Prostate gland (tissue), 2 donors: ENCODE measurements around the gene MYBBP1A. TPM values are rescaled to one million over a fixed set of nuclear protein-coding genes. Genes with fewer than 3 reads are reported as not detected.

ENCODE experiments used
- DNase-seq: peaks from one replicate; pipeline ENCODE4 v3.0.0-alpha.2; 2019; ENCODE audit warnings: low spot score
- H3K27ac ChIP-seq, 2 donors: fragments of 200-600 bp; sonication (generic); 2 replicates each; pipeline ENCODE4 v1.5.1; 2017 to 2019
- H3K27me3 ChIP-seq: fragments of 200-600 bp; sonication (generic); replicated peaks from 2 replicates; pipeline ENCODE4 v1.5.1; 2019; ENCODE audit not compliant: insufficient read depth
- H3K36me3 ChIP-seq, 2 donors: fragments of 200-600 bp; sonication (generic); 1 replicate in 1 of 2; 2 replicates in 1 of 2; pipeline versions ENCODE4 v1.5.1 to v1.8.1; 2017 to 2019
- H3K4me1 ChIP-seq: fragments of 200-600 bp; sonication (generic); replicated peaks from 2 replicates; pipeline ENCODE4 v1.5.1; 2019
- H3K4me3 ChIP-seq, 2 donors: fragments of 200-600 bp; sonication (generic); 2 replicates each; pipeline ENCODE4 v1.5.1; 2017 to 2019
- H3K9me3 ChIP-seq: fragments of 200-600 bp; sonication (generic); 2 replicates; pipeline ENCODE4 v1.5.1; 2017
- CTCF ChIP-seq, 4 experiments: fragments of 200-600 bp in 2 of 4; fragments of 450-650 bp in 2 of 4; sonication (generic) in 2 of 4; IDR thresholded peaks; 1 replicate in 3 of 4; 2 replicates in 1 of 4; pipeline ENCODE4 v1.5.1; 2016 to 2019; ENCODE audit warnings: antibody characterized with exemption in 4 of 4, mild to moderate bottlenecking in 2 of 4, moderate library complexity in 2 of 4
- POLR2A ChIP-seq: fragments of 450-650 bp; IDR thresholded peaks from one replicate; pipeline ENCODE4 v1.6.1; 2016; ENCODE audit warnings: antibody characterized with exemption, mild to moderate bottlenecking
- POLR2AphosphoS5 ChIP-seq: sonication (generic); formaldehyde crosslinking; IDR thresholded peaks from one replicate; pipeline ENCODE4 v1.6.1; 2017; ENCODE audit warnings: antibody characterized with exemption
- WGBS: methylation state at CpG from one replicate; pipeline ENCODE4 v1.1.5; 2018; 5-methylcytosine and 5-hydroxymethylcytosine counted together
- intact Hi-C: fragments of 100-400 bp; cut with DNase I; formaldehyde crosslinking; loops from one replicate; pipeline ENCODE4 v1.14.2; 2022
- total RNA-seq, 2 donors: library from RNA; depleted of rRNA; stranded (reverse); fragments of >200 nt; gene quantifications; one replicate each; pipeline ENCODE4 v1.1.0, GENCODE V29; 2016

MYBBP1A gene
- total RNA-seq, 2 donors from 2014 or later, result 44.4 to 71.2 TPM

DNA sequence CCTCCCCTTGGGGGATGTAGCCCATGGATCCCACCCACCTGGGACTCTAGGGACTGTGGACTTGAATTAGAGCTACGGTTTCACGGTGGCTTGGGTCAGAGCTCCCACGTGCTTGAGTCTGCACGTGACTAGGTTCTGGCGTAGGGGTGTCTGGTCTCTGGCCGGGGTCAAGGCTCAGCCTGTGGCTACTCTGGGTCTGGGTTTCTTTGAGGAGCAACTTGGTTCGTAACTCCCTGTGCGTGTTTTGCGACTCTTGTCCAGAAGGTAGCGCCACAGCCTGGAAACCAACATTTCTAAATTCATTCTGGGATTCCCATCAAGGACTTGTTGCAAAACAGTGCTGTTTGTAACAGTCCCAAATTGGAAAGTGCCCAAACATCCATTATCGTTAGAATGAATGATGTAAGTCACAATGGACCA lies 5.7 kb upstream of the MYBBP1A start:
- no peak overlapping the region for H3K4me3 ChIP-seq
- H3K36me3 ChIP-seq, result no peaks in the 10 kb centered on the region
- TF ChIP-seq CTCF (IDR thresholded peaks at IDR 0.05) (no peak), POLR2A (no peak), POLR2AphosphoS5 (no peak)
- DNase-seq, result no peak
- no peaks in the 10 kb centered on the region for H3K9me3 ChIP-seq
- WGBS, result 68% methylated on average over 11 of the region's 11 CpGs
- intact Hi-C loops, result loop anchor here (10.0 kb wide), 1 partner anchor 136 kb away; no protein-coding TSS in a partner anchor
- H3K27ac ChIP-seq, result peak overlapping the region in 1 of 2 donors; percentile 70
- no peaks in the 10 kb centered on the region for H3K27me3 ChIP-seq
- peaks cover 3% of the 10 kb centered on the region for H3K4me1 ChIP-seq

DNA sequence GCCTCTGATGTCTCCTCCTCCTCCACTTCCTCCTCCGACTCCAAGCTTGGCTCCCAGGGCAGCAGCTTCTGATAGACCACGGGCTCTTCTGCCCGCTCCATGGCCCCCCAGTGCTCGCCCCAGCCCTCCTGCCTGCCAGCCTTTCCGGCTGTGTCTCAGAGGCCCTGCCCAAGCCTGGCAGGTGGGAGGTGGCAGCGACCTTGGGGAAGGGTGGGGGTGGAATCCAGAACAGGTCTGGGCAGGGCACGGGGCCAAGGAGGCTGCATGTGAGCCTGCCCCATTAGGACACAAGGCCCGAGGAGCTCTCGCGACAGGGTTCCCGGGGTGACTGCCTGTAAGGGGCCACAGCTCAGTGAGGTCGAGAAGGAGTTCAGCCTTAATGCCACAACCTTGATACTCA lies 5.2 kb upstream of the MYBBP1A start, which contains the start of gene GGT6:
GGT6 (minus strand) TSS at position 157 of the 400 bp plus-strand sequence; CDS start at position 101, 56 bp downstream.
- Histone ChIP-seq H3K27ac (peak within 1 kb of the TSS; percentile 3 to 70), H3K27me3 (no peaks in the 10 kb centered on the region), H3K4me1 (peaks cover 4% of the 10 kb centered on the region), H3K36me3 (no peaks in the 10 kb centered on the region), H3K4me3 (peak within 1 kb of the TSS; percentile 12), H3K9me3 (no peaks in the 10 kb centered on the region)
- TF ChIP-seq CTCF (IDR thresholded peaks at IDR 0.05) (no peak), POLR2A (peak; percentile 37)
- DNase-seq, result peak; percentile 67
- intact Hi-C loops, result loop anchor here (10.0 kb wide), 1 partner anchor 136 kb away; no protein-coding TSS in a partner anchor
- 22% methylated on average over 12 of the region's 12 CpGs for WGBS

DNA sequence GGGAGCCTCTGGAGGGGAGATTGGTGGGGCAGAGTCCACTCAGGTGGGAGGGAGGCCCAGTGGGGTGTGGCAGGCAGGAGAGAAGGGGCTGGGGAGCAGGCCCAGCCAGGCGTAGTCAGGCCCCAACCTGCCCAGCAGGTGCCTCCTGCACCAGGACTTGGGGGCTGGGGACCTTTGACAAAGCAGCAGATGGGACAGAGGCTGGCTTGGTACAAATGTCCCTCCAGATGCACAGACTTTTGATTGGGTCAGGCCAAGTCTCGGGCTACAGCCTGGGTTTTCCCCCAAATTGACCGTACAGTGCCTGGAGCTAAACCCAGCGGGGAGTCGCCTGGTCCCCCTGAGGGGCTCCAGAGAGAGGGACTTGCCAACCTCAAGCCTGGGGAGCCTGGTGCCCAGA lies 4.8 kb upstream of the MYBBP1A start:
- Histone ChIP-seq H3K27me3 (no peaks in the 10 kb centered on the region), H3K4me1 (peaks cover 4% of the 10 kb centered on the region), H3K27ac (peak overlapping the region; percentile 3 to 70), H3K36me3 (no peaks in the 10 kb centered on the region), H3K9me3 (no peaks in the 10 kb centered on the region), H3K4me3 (peak overlapping the region; percentile 12)
- TF ChIP-seq POLR2A (no peak), CTCF (IDR thresholded peaks at IDR 0.05) (no peak), POLR2AphosphoS5 (no peak)
- DNase-seq, result no peak
- intact Hi-C loops, result loop anchor here (10.0 kb wide), 1 partner anchor 135 kb away; no protein-coding TSS in a partner anchor
- WGBS, result 66% methylated on average over 5 of the region's 5 CpGs

GRCh38 chr17:4559139-4559791 lies 4.1 kb upstream of the MYBBP1A start:
- TF ChIP-seq POLR2A, result no peak
- TF ChIP-seq POLR2AphosphoS5, result no peak
- no peak for TF ChIP-seq CTCF (IDR thresholded peaks at IDR 0.05)
- Histone ChIP-seq H3K27ac (no peak overlapping the region), H3K36me3 (no peaks in the 10 kb centered on the region), H3K4me1 (peaks cover 7% of the 10 kb centered on the region), H3K9me3 (no peaks in the 10 kb centered on the region), H3K27me3 (no peaks in the 10 kb centered on the region), H3K4me3 (peak overlapping the region in 1 of 2 donors; percentile 5)
- intact Hi-C loops, result no loop called here
- WGBS, result 44% methylated on average over 7 of the region's 17 CpGs
- DNase-seq, result no peak

DNA sequence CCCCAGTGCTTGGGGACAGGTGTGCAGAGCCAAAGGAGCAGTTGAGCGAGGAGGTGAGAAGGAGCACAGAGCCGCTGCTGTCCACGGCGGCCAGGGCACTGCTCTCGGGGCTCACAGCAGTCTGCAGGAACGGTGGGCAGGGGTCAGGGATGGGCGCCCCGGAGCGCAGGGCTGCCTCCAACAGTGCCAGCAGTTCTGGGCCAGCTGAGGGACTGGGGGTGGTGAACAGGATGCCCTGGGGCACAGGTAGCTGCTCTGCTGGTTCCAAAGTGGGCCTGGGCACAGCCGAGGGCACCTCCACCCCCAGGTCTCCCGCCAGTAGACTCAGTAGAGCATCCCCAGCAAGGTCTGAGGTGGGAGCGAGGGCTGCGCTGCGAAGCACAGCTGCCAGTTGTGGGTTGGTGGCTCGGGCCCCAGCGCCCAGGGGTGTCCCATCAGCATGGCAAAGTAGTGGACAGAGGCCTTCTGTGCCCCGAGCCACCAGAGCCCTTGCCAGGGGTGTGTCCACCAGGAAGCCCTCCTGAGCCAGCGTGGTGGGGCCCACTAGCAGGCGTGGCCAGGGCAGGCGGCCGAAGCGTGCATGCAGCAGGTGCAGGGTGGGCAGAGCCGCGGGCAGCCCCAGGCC lies 3.3 kb upstream of the MYBBP1A start:
- WGBS, result 89% methylated on average over 16 of the region's 24 CpGs
- Histone ChIP-seq H3K27me3 (no peaks in the 10 kb centered on the region), H3K9me3 (no peaks in the 10 kb centered on the region), H3K4me3 (no peak overlapping the region), H3K27ac (no peak overlapping the region), H3K36me3 (no peaks in the 10 kb centered on the region), H3K4me1 (peaks cover 7% of the 10 kb centered on the region)
- DNase-seq, result no peak
- intact Hi-C loops, result no loop called here
- TF ChIP-seq CTCF (IDR thresholded peaks at IDR 0.05) (no peak), POLR2AphosphoS5 (no peak), POLR2A (no peak)
